ENCODE data around the gene CD46.

DNA sequence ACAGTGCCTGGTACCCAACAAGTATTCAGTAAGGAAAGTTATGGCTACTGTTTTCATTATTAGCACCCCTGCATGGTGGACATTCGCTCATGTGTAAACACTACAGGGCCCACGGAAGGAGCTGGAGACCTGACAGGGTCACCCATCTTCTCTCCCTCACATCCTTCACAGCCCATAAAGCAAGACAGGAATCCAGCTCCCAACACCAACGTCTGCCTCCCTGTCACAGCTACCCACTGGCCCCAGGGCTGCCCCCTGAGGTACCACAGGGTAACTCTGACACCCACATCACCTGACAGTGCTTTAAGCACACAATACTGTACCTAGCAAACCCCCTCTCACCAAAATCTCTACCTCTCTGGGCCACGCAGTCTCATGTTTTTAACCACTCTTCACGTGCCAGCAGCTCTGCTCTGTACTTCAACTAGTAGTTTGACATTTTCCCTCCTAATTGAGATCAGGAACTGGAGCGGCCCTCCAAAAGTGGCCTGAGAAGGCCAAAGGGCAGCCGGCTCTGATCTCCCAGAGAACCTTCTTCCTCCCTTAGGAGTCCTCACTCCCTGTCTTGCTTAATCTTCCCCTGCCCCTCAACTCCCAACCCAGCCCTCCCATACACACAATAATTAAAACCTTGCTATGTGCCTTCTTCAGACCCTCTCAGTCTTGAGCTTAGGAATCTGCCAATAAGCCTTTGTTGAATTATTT lies 82.3 kb downstream of the CD46 start:
- TF ChIP-seq CTCF (IDR thresholded peaks at IDR 0.05), result no peak
- TF ChIP-seq POLR2A (IDR thresholded peaks at IDR 0.05), result no peak

All from heart left ventricle (tissue), 13 donors.